Immature natural killer cell (primary cell): ENCODE results near the gene INPP5K. TPM values are rescaled to one million over a fixed set of nuclear protein-coding genes. Genes with fewer than 3 reads are reported as not detected.
"Not testable (repeated sequence)": the region's sequence is repeated elsewhere in the genome, so short reads cannot be mapped to it uniquely, and the experiment has no call there.

Source experiments
- DNase-seq, 3 donors: peaks; one replicate each; pipeline ENCODE4 v3.0.0; 2022; ENCODE audit warnings: mixed read lengths in 1 of 3
- H3K27ac Mint-ChIP-seq, 6 donors: one replicate each; pipeline ENCODE4 v1.8.0; 2020; ENCODE audit warnings: mixed read lengths in 6 of 6, mild to moderate bottlenecking in 5 of 6, inconsistent platforms in 4 of 6, moderate library complexity in 3 of 6
- H3K27me3 Mint-ChIP-seq, 3 donors: one replicate each; pipeline ENCODE4 v1.8.0; 2020 to 2021; ENCODE audit warnings: low read depth in 3 of 3, mild to moderate bottlenecking in 3 of 3, mixed read lengths in 3 of 3, moderate library complexity in 3 of 3, inconsistent platforms in 1 of 3
- H3K36me3 Mint-ChIP-seq, 3 donors: one replicate each; pipeline ENCODE4 v1.8.0; 2020; ENCODE audit warnings: mixed read lengths in 3 of 3, inconsistent platforms in 2 of 3, mild to moderate bottlenecking in 2 of 3
- H3K4me1 Mint-ChIP-seq, 2 donors: one replicate each; pipeline ENCODE4 v1.8.0; 2020; ENCODE audit warnings: inconsistent platforms in 2 of 2, mild to moderate bottlenecking in 2 of 2, mixed read lengths in 2 of 2, moderate library complexity in 1 of 2
- H3K4me3 Mint-ChIP-seq, 5 donors: one replicate each; pipeline ENCODE4 v1.8.0; 2020; ENCODE audit warnings: mild to moderate bottlenecking in 5 of 5, mixed read lengths in 5 of 5, inconsistent platforms in 3 of 5, moderate library complexity in 3 of 5
- H3K9me3 Mint-ChIP-seq, 6 donors: one replicate each; pipeline ENCODE4 v1.8.0; 2020; ENCODE audit warnings: mild to moderate bottlenecking in 6 of 6, mixed read lengths in 6 of 6, inconsistent platforms in 4 of 6, moderate library complexity in 3 of 6
- polyA plus RNA-seq, 3 donors: library from polyadenylated mRNA; unstranded; fragments of 300-500 nt; fragmentation: Illumina TruSeq; gene quantifications; one replicate each; pipeline ENCODE4 v1.2.3, GENCODE V29; 2021

The INPP5K gene
- polyA plus RNA-seq, 3 donors from 2014 or later, result 113 to 161 (median 120) TPM

- Mint-ChIP-seq H3K4me1 (peaks cover 42 to 46% of the 10 kb centered on the region in 2 donors), H3K27ac (peak overlapping the region in 3 of 6 donors; percentile 2 to 56 (median 41)), H3K4me3 (peak overlapping the region in 4 of 5 donors; percentile 41 to 56 (median 48)), H3K27me3 (peaks cover 0 to 11% (median 11%) of the 10 kb centered on the region in 3 donors)
- DNase-seq, H3K9me3 Mint-ChIP-seq, H3K36me3 Mint-ChIP-seq: not testable (repeated sequence)
Measured at GRCh38 chr17:1453694-1454093, 62.7 kb downstream of the INPP5K start.

- H3K27ac Mint-ChIP-seq, result no peak overlapping the region
- H3K27me3 Mint-ChIP-seq, result peaks cover 0 to 11% (median 11%) of the 10 kb centered on the region in 3 donors
- peaks cover 45 to 49% of the 10 kb centered on the region in 2 donors for H3K4me1 Mint-ChIP-seq
- peaks cover 0 to 4% (median 0%) of the 10 kb centered on the region in 3 donors for H3K36me3 Mint-ChIP-seq
- no peaks in the 10 kb centered on the region for H3K9me3 Mint-ChIP-seq
- H3K4me3 Mint-ChIP-seq, result no peak overlapping the region
- DNase-seq, result no peak
Measured at GRCh38 chr17:1452836-1453235, 63.6 kb downstream of the INPP5K start.

GRCh38 chr17:1450261-1450660, 66.2 kb downstream of the INPP5K start:
- H3K27ac Mint-ChIP-seq, H3K4me3 Mint-ChIP-seq, DNase-seq, H3K27me3 Mint-ChIP-seq, H3K9me3 Mint-ChIP-seq, H3K36me3 Mint-ChIP-seq: not testable (repeated sequence)
- peaks cover 60 to 74% of the 10 kb centered on the region in 2 donors for H3K4me1 Mint-ChIP-seq

- Mint-ChIP-seq H3K4me3 (no peak overlapping the region), H3K27me3 (peaks cover 0 to 2% (median 0%) of the 10 kb centered on the region in 3 donors), H3K4me1 (peaks cover 55 to 69% of the 10 kb centered on the region in 2 donors), H3K9me3 (no peaks in the 10 kb centered on the region), H3K27ac (peak overlapping the region in 1 of 6 donors; percentile 22), H3K36me3 (peaks cover 0 to 4% (median 2%) of the 10 kb centered on the region in 3 donors)
- no peak for DNase-seq
Measured at GRCh38 chr17:1449412-1449967, 66.9 kb downstream of the INPP5K start.

- Mint-ChIP-seq H3K9me3 (no peaks in the 10 kb centered on the region), H3K27ac (peak overlapping the region in 2 of 6 donors; percentile 24 to 34), H3K27me3 (peaks cover 0 to 1% (median 0%) of the 10 kb centered on the region in 3 donors), H3K36me3 (peaks cover 0 to 2% (median 0%) of the 10 kb centered on the region in 3 donors), H3K4me3 (no peak overlapping the region), H3K4me1 (peaks cover 37 to 45% of the 10 kb centered on the region in 2 donors)
- DNase-seq, result no peak
Measured at GRCh38 chr17:1447052-1447451, 69.4 kb downstream of the INPP5K start.

- no peak for DNase-seq
- Mint-ChIP-seq H3K36me3 (peaks cover 0 to 2% (median 0%) of the 10 kb centered on the region in 3 donors), H3K4me1 (peaks cover 37 to 42% of the 10 kb centered on the region in 2 donors), H3K4me3 (peak overlapping the region in 1 of 5 donors; percentile 33), H3K27ac (peak overlapping the region in 1 of 6 donors; percentile 49), H3K27me3 (peaks cover 0 to 1% (median 0%) of the 10 kb centered on the region in 3 donors), H3K9me3 (no peaks in the 10 kb centered on the region)
Measured at GRCh38 chr17:1446201-1446600, 70.2 kb downstream of the INPP5K start.

GRCh38 chr17:1445695-1446094, 70.7 kb downstream of the INPP5K start:
- H3K4me3 Mint-ChIP-seq, DNase-seq, H3K36me3 Mint-ChIP-seq, H3K27me3 Mint-ChIP-seq, H3K9me3 Mint-ChIP-seq: not testable (repeated sequence)
- Mint-ChIP-seq H3K4me1 (peaks cover 37 to 42% of the 10 kb centered on the region in 2 donors), H3K27ac (peak overlapping the region in 1 of 6 donors; percentile 23)

Other genes with a start within 250 kb of the INPP5K start
- not detected for gene BHLHA9, start 246.2 kb downstream of the INPP5K start, polyA plus RNA-seq
- gene TRARG1, start 236.9 kb downstream of the INPP5K start, polyA plus RNA-seq, result under 1 TPM in 1 of 3 donors, not detected in 2; 0.62 TPM
- gene YWHAE, start 116.4 kb downstream of the INPP5K start, polyA plus RNA-seq, result 10 to 100 TPM; 45.9 to 53.5 (median 48.4) TPM
- 10 to 100 TPM; 10.9 to 20.6 (median 11.1) TPM for gene CRK, start 60.4 kb downstream of the INPP5K start, polyA plus RNA-seq
- under 1 TPM in 2 of 3 donors, not detected in 1; 0.63 to 0.86 TPM for gene MYO1C, start 23.9 kb downstream of the INPP5K start, polyA plus RNA-seq
- gene PITPNA, start 46.2 kb upstream of the INPP5K start, polyA plus RNA-seq, result 10 to 100 TPM; 33.6 to 41.5 (median 37.6) TPM
- 1 to 10 TPM; 3.6 to 8.3 (median 4.5) TPM for gene SLC43A2, start 112.2 kb upstream of the INPP5K start, polyA plus RNA-seq
- under 1 TPM; 0.12 to 0.95 (median 0.64) TPM for gene SCARF1, start 129.1 kb upstream of the INPP5K start, polyA plus RNA-seq
- gene RILP, start 133.3 kb upstream of the INPP5K start, polyA plus RNA-seq, result 10 to 100 TPM in 1 of 3 donors, 1 to 10 TPM in 2; 5.0 to 12.7 (median 9.2) TPM
- 100 to 1,000 TPM in 1 of 3 donors, 10 to 100 TPM in 2; 57.0 to 198 (median 84.1) TPM for gene PRPF8, start 168.3 kb upstream of the INPP5K start, polyA plus RNA-seq
- under 1 TPM in 1 of 3 donors, not detected in 2; 0.04 TPM for gene TLCD2, start 193.8 kb upstream of the INPP5K start, polyA plus RNA-seq
- gene WDR81, start 208.1 kb upstream of the INPP5K start, polyA plus RNA-seq, result 10 to 100 TPM in 1 of 3 donors, 1 to 10 TPM in 2; 5.8 to 27.2 (median 6.4) TPM
- under 1 TPM in 1 of 3 donors, not detected in 2; 0.76 TPM for gene SERPINF2, start 226.3 kb upstream of the INPP5K start, polyA plus RNA-seq
- 1 to 10 TPM; 2.1 to 9.6 (median 3.3) TPM for gene SERPINF1, start 245.4 kb upstream of the INPP5K start, polyA plus RNA-seq